Superior temporal gyrus (tissue), 1 donor: ENCODE data around the gene PARP15.

ENCODE experiments used
- DNase-seq: peaks from one replicate; pipeline ENCODE4 v3.0.0-alpha.2; 2016; ENCODE audit errors: extremely low spot score

The PARP15 gene

DNA sequence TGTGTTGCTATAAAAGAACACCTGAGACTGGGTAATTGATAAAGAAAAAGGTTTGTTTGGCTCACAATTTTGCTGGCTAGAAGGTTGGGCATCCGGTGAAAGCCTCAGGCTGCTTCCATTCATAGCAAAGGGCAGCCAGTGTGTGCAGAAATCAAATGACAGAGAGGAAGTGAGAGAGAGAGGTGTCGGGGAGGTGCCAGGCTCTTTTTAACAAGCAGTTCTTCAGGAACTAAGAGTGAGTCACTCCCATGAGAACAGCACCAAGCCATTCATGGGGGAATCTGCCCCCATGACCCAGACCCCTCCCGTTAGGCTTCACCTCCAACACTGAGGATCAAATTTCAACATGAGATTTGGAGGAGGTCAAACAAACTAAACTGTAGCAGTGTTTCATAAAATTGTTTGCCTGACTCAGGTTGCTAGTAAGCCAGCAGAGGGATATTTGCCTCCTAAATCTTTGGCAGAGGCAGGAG lies 4.5 kb upstream of the PARP15 start:
- no peak for DNase-seq

GRCh38 chr3:122576174-122576940 lies 1.1 kb upstream of the PARP15 start:
- DNase-seq, result no peak

DNA sequence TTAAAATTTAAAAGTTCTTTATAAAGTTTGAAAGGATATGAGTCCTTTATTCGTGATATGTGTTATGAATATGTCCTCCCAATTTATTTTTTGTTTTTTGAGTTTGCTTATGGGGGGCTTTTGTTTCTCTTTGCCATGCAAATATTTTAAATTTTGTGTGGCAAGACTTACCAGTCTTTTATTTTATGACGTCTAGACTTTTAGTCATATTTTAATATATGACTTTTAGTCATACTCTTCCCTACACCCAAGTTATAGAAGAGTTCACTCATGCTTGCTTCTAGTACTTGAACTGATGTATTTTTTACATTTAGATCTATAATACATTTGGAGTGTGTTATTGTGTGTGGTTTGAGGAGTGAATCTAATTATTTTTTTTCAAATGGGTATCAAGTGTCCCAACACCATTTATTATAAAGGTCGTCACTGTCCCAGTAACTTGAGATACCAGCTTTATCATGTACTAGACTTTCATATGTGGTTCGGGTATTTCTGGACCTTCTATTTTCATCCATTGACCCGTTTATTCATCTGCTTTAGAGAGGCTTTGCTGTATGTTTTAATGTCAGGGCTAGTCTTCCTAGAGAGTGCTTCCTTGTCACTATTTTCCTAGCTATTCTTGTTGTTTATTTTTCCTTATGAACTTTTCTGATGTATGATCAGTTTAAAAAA lies 755 bp downstream of the PARP15 start:
- no peak for DNase-seq

GRCh38 chr3:122580470-122580869 lies 3.0 kb downstream of the PARP15 start:
- DNase-seq, result no peak

DNA sequence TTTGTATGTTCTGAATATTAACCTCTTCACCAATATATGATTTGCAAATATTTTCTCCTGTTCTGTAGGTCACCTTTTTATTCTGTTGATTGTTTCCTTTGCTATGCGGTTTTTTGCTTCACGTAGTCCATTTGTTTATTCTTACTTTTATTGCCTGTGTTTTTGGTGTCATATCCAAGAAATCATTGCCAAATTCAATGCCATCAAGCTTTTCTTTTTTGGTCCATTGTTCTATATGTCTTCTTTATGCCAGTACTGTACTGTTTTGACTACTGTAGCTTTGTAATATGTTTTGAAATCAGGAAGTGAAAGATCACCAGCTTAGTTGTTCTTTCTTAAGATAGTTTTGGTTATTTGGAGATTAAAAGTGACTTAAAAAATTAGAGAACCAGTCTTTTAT lies 4.2 kb downstream of the PARP15 start:
- DNase-seq, result no peak

GRCh38 chr3:122582390-122582789 lies 4.9 kb downstream of the PARP15 start:
- no peak for DNase-seq

GRCh38 chr3:122586098-122586497 lies 8.6 kb downstream of the PARP15 start:
- DNase-seq, result no peak

- no peak for DNase-seq
Measured at GRCh38 chr3:122586773-122587485, 9.5 kb downstream of the PARP15 start.

GRCh38 chr3:122587572-122587971 lies 10.1 kb downstream of the PARP15 start:
- DNase-seq, result no peak

DNA sequence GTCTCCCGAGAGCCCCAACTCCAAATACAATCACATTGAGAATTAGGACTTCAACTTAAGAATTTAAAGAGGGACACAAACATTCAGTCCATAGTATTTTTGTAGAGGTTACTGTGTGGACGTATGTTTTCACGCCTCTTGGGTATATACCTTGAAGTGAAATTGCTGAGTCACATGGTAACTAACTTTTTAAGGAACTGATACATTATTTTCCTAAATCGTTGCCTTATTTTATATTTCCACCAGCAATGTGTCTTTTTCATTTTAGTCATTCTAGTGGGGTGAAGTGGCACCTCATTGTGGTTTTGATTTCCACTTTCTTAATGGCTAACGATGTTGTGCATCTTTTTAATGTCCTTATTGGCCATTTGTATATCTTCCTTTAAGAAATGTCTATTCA lies 11.8 kb downstream of the PARP15 start:
- DNase-seq, result no peak

DNA sequence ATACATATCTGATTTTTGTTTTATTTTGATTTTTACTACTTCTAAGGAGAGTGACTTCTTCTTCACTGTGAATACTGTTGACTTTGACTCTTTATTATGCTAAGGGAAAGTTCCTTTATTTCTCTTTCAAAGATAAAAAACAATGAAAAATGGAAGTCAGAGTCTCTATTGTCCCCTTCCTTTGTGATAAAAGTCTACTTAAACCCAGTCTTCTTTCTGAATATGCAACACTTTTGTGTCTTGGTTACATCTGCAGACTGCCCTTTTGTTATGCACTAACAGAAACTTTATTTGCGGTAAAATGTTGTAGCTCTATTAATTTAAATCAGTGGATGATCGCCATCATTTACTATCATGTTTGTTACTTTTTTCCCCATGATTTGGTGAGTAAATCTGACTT lies 13.2 kb downstream of the PARP15 start:
- no peak for DNase-seq

GRCh38 chr3:122594025-122594424 lies 16.6 kb downstream of the PARP15 start:
- DNase-seq, result no peak

DNA sequence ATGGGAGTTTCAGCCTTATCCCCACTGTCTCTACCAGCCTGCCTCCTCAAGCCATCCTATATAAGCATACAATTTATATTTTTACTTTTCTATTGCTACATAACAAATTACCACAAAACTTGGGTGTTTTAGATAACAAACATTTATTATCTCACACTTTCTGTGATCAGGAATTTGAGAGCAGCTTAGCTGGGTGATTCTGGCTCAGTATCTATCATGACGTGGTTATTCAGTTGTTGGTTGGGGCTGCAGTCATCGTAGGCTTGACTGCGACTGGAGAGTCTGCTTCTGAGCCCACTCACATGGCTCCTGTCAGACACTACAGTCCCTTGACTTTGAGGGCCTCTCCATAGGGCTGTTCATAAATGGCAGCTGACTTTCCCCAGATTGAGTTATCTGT lies 20.7 kb downstream of the PARP15 start:
- DNase-seq, result no peak

GRCh38 chr3:122598556-122598955 lies 21.1 kb downstream of the PARP15 start:
- no peak for DNase-seq

DNA sequence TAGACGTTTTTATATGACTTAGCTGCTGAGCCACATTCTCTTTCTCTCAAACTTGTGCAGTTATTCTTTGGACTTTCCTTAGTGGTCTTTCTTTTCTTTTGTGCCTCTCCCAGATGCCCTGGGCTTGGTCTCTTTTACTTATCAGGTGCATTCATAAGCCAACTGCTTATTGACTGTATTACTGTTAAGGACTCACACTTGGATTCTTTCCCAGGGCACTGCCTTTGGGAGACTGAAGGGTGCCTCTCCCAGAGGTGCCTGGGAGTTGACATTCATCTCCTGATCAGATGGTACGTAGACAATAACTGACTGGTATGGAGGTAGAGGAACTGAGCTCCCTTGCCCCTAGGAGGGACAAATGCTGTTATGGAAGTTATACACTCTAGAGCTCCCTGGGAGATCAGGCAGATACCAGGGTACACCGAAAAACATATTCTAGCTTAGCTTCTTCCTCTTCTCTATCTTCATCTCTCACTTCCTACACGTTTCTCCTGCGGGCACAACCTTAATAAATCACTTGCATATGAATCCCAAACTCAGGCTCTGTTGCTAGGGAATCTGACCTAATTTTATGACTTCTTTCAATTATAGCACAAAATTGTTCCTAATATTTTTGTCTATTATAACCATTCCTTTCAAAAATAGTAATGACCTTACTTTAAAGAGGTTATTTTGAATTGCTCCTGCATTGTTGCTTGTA lies 24.7 kb downstream of the PARP15 start:
- DNase-seq, result no peak

GRCh38 chr3:122603056-122603455 lies 25.6 kb downstream of the PARP15 start:
- DNase-seq, result no peak

- DNase-seq, result no peak
Measured at GRCh38 chr3:122606330-122606729, 28.9 kb downstream of the PARP15 start.

DNA sequence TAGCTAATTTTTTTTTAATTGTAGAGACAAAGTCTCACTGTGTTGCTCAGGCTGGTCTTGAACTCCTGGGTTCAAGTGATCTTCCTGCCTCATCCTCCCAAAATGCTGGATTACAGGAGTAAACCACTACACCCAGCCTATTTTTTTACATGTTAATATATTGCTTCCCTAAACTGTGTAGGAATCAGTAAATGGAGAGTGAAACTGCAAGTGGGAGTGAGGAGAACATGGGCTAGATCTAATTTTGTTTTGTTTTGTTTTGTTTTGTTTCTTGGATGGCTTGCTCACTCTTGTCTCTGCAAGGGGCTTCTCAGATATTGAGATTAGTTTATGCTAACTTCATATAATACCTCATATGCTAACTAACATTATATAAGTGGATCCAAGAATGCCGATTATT lies 31.5 kb downstream of the PARP15 start:
- no peak for DNase-seq

GRCh38 chr3:122609798-122610559 lies 32.5 kb downstream of the PARP15 start:
- no peak for DNase-seq

DNA sequence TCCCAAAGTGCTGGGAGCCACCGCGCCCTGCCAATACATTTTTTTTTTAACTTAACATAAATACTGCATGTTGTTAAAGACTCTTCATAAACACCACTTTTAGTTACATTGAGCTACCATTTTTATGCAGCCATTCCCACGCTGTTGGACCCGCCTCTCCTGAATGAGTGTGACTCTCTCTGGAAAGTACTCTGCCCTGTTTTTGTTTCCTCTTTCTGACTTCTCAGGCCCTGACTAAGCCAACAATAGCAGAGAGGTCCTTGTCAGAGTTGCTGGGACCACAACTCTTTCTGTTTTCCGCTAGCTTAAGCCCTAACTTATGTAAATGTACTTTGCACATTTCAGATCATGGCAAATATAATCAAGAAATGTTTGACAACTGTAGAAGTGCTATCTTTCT lies 35.2 kb downstream of the PARP15 start:
- DNase-seq, result no peak

GRCh38 chr3:122615303-122615702 lies 37.9 kb downstream of the PARP15 start:
- DNase-seq, result no peak
